SK-N-SH (cell line): Measurements from ENCODE around the gene LARP1. TPM values are rescaled to one million over a fixed set of nuclear protein-coding genes. Genes with fewer than 3 reads are reported as not detected.

Source experiments
- CTCF ChIA-PET: fragments of 300-600, 350-600 bp; formaldehyde crosslinking; extraction: SDS; loops from one replicate; lab custom pipeline; 2021; lab: Yijun Ruan, JAX
- POLR2A ChIA-PET: fragments of 350-600 bp; sonication (Branson Sonifier 250); formaldehyde crosslinking; extraction: SDS; loops from one replicate; lab custom pipeline; 2020; ENCODE audit warnings: antibody characterized with exemption, inconsistent platforms; lab: Yijun Ruan, JAX
- DNase-seq: peaks from one replicate; pipeline ENCODE4 v3.0.0; 2012
- H2AFZ ChIP-seq: fragments of 200-600 bp; sonication (generic); 2 replicates; pipeline ENCODE4 v1.8.1; 2016; ENCODE audit warnings: antibody characterized with exemption, mild to moderate bottlenecking, low read depth
- H3F3A ChIP-seq: fragments of 200-600 bp; sonication (generic); replicated peaks from 2 replicates; pipeline ENCODE3; 2016; ENCODE audit warnings: antibody characterized with exemption, mild to moderate bottlenecking; ENCODE audit not compliant: insufficient read depth
- H3K27ac ChIP-seq, 2 experiments: fragments of 200-500 bp in 1 of 2; fragments of 200-600 bp in 1 of 2; sonication (Bioruptor generic) in 1 of 2; sonication (generic), shearing (Covaris generic) in 1 of 2; 2 replicates each; pipeline versions ENCODE4 v1.5.1 to v1.6.1; 2014 to 2016; ENCODE audit warnings: low read depth in 2 of 2, inconsistent platforms in 1 of 2, low read length in 1 of 2, mild to moderate bottlenecking in 1 of 2, mixed read lengths in 1 of 2
- H3K27me3 ChIP-seq: fragments of 200-600 bp; sonication (generic), shearing (Covaris generic); 2 replicates; pipeline ENCODE4 v1.6.1; 2016; ENCODE audit warnings: mixed run types; ENCODE audit not compliant: insufficient read depth
- H3K36me3 ChIP-seq, 2 experiments: fragments of 200-500 bp in 1 of 2; fragments of 200-600 bp in 1 of 2; sonication (Bioruptor generic) in 1 of 2; sonication (generic) in 1 of 2; replicated peaks in 1 of 2; 2 replicates each; pipeline versions ENCODE3 to v1.5.1; 2014 to 2016; ENCODE audit warnings: low read length in 1 of 2, mild to moderate bottlenecking in 1 of 2; ENCODE audit not compliant: insufficient read depth in 2 of 2, control insufficient read depth in 1 of 2
- H3K4me1 ChIP-seq, 2 experiments: fragments of 200-500 bp in 1 of 2; fragments of 200-600 bp in 1 of 2; sonication (Bioruptor generic) in 1 of 2; sonication (generic), shearing (Covaris generic) in 1 of 2; 2 replicates each; pipeline versions ENCODE4 v1.5.1 to v1.6.1; 2014 to 2016; ENCODE audit warnings: low read depth in 1 of 2, low read length in 1 of 2, mixed run types in 1 of 2; ENCODE audit not compliant: insufficient read depth in 2 of 2, control insufficient read depth in 1 of 2
- H3K4me2 ChIP-seq: fragments of 200-600 bp; sonication (generic), shearing (Covaris generic); 2 replicates; pipeline ENCODE4 v1.6.1; 2017; ENCODE audit warnings: mixed run types
- H3K4me3 ChIP-seq, 2 experiments: fragments of 200-500 bp in 1 of 2; fragments of 200-600 bp in 1 of 2; sonication (Bioruptor generic) in 1 of 2; sonication (generic), shearing (Covaris generic) in 1 of 2; 2 replicates each; pipeline versions ENCODE4 v1.5.1 to v1.8.1; 2014 to 2016; ENCODE audit warnings: low read depth in 2 of 2, inconsistent platforms in 1 of 2, low read length in 1 of 2, mild to moderate bottlenecking in 1 of 2, mixed read lengths in 1 of 2, moderate library complexity in 1 of 2
- H3K79me2 ChIP-seq: fragments of 200-600 bp; sonication (generic); 2 replicates; pipeline ENCODE4 v1.8.1; 2017; ENCODE audit warnings: mild to moderate bottlenecking; ENCODE audit not compliant: insufficient read depth
- H3K9ac ChIP-seq: fragments of 200-600 bp; sonication (generic); 2 replicates; pipeline ENCODE4 v1.6.1; 2017; ENCODE audit warnings: mixed run types
- H3K9me2 ChIP-seq: fragments of 200-600 bp; sonication (generic); 2 replicates; pipeline ENCODE4 v1.6.1; 2017; ENCODE audit warnings: mixed run types
- H3K9me3 ChIP-seq: fragments of 200-600 bp; sonication (generic); 2 replicates; pipeline ENCODE4 v1.6.1; 2017; ENCODE audit warnings: mixed run types, mild to moderate bottlenecking, moderate library complexity
- H4K20me1 ChIP-seq: fragments of 200-600 bp; sonication (generic); 2 replicates; pipeline ENCODE4 v1.6.1; 2017; ENCODE audit warnings: mild to moderate bottlenecking, mixed run types; ENCODE audit not compliant: insufficient read depth
- CTCF ChIP-seq: fragments of 200-600 bp; sonication (generic); IDR thresholded peaks from 2 replicates; pipeline ENCODE4 v1.6.1; 2017; ENCODE audit warnings: antibody characterized with exemption, mild to moderate bottlenecking, moderate library complexity
- ELF1 ChIP-seq: IDR thresholded peaks from 2 replicates; pipeline ENCODE4 v1.4.0; 2012
- FOSL2 ChIP-seq: IDR thresholded peaks from 2 replicates; pipeline ENCODE4 v1.4.0; 2012; ENCODE audit warnings: low read depth, mild to moderate bottlenecking, moderate library complexity, borderline replicate concordance
- FOXJ3 ChIP-seq: sonication (generic); formaldehyde crosslinking; IDR thresholded peaks from 2 replicates; pipeline ENCODE4 v1.5.1; 2020; ENCODE audit warnings: mild to moderate bottlenecking, missing genetic modification reagents
- FOXM1 ChIP-seq: IDR thresholded peaks from 2 replicates; pipeline ENCODE4 v1.4.0; 2012; ENCODE audit warnings: low read depth, mild to moderate bottlenecking
- GATA2 ChIP-seq: sonication (generic); formaldehyde crosslinking; IDR thresholded peaks from 2 replicates; pipeline ENCODE4 v1.5.0; 2020; ENCODE audit warnings: mild to moderate bottlenecking, missing genetic modification reagents
- MEF2A ChIP-seq: IDR thresholded peaks from 2 replicates; pipeline ENCODE4 v1.4.0; 2012; ENCODE audit warnings: low read depth, borderline replicate concordance
- MXI1 ChIP-seq: IDR thresholded peaks from 2 replicates; pipeline ENCODE4 v1.6.1; 2012; ENCODE audit warnings: mild to moderate bottlenecking, low read depth, low read length, improper control_type of control experiment
- NFIC ChIP-seq: IDR thresholded peaks from 2 replicates; pipeline ENCODE4 v1.4.0; 2012; ENCODE audit warnings: borderline replicate concordance
- NRF1 ChIP-seq: IDR thresholded peaks from 2 replicates; pipeline ENCODE4 v1.6.1; 2012; ENCODE audit warnings: low read depth, mild to moderate bottlenecking, low read length
- PBX3 ChIP-seq: IDR thresholded peaks from 2 replicates; pipeline ENCODE4; 2012
- SIN3A ChIP-seq: IDR thresholded peaks from 2 replicates; pipeline ENCODE4 v1.6.1; 2012; ENCODE audit warnings: low read depth, mild to moderate bottlenecking, low read length, moderate library complexity, borderline replicate concordance
- SMC3 ChIP-seq: IDR thresholded peaks from 2 replicates; pipeline ENCODE4 v1.6.1; 2012; ENCODE audit warnings: low read depth, low read length, improper control_type of control experiment
- TAF1 ChIP-seq: IDR thresholded peaks from 2 replicates; pipeline ENCODE4 v1.6.1; 2012; ENCODE audit warnings: low read depth, mild to moderate bottlenecking, low read length, moderate library complexity, borderline replicate concordance
- TCF12 ChIP-seq: IDR thresholded peaks from 2 replicates; pipeline ENCODE4 v1.4.0; 2012
- USF1 ChIP-seq: IDR thresholded peaks from 2 replicates; pipeline ENCODE4 v1.4.0; 2012; ENCODE audit warnings: low read depth, borderline replicate concordance
- ZBTB33 ChIP-seq: IDR thresholded peaks from 2 replicates; pipeline ENCODE4 v1.4.0; 2012; ENCODE audit warnings: low read depth, borderline replicate concordance
- WGBS: methylation state at CpG from one replicate; pipeline ENCODE4 v1.1.6; 2017; ENCODE audit warnings: low lambda C conversion rate; 5-methylcytosine and 5-hydroxymethylcytosine counted together
- polyA plus RNA-seq, 3 experiments: library from polyadenylated mRNA; depleted of rRNA; stranded (reverse); fragments of >200 nt; gene quantifications; 2 replicates each; pipeline ENCODE4 v1.2.3, GENCODE V29; 2012

Gene LARP1
- polyA plus RNA-seq, 1 of the 3 experiments (the other 2 are of a cell fraction) = 57.4 TPM

- Histone ChIP-seq H3K9ac (no peak overlapping the region), H3K4me3 (no peak overlapping the region), H3F3A (no peaks in the 10 kb centered on the region), H2AFZ (no peak overlapping the region), H4K20me1 (no peaks in the 10 kb centered on the region), H3K27ac (peak overlapping the region in 1 of 2 experiments; percentile 35; a peak in 1 of 4 replicates), H3K9me2 (no peaks in the 10 kb centered on the region), H3K36me3 (no peaks in the 10 kb centered on the region), H3K9me3 (no peaks in the 10 kb centered on the region), H3K27me3 (no peaks in the 10 kb centered on the region), H3K4me2 (no peak overlapping the region), H3K4me1 (peaks cover 0 to 19% of the 10 kb centered on the region in 2 experiments; a peak in 2 of 4 replicates), H3K79me2 (no peaks in the 10 kb centered on the region)
- 94% methylated on average over 7 of the region's 7 CpGs for WGBS
- CTCF ChIA-PET = interaction anchor here (1.0 kb wide), 1 partner anchor 93 kb away, joined by 4 read pairs; no protein-coding TSS in a partner anchor
- POLR2A ChIA-PET = no interaction called here
- peak; percentile 42 for DNase-seq
- no peak for TF ChIP-seq SMC3
- TF ChIP-seq NFIC = no peak
- no peak for TF ChIP-seq ZBTB33
- TF ChIP-seq FOXM1 = no peak
- TF ChIP-seq PBX3 = no peak
- TF ChIP-seq MXI1 = no peak
- no peak for TF ChIP-seq TCF12
- TF ChIP-seq USF1 = no peak
- TF ChIP-seq FOXJ3 = no peak
- TF ChIP-seq NRF1 = no peak
Measured at GRCh38 chr5:154743812-154744211, 11.4 kb upstream of the LARP1 start.

GRCh38 chr5:154745349-154745748, 9.8 kb upstream of the LARP1 start:
- Histone ChIP-seq H3F3A (no peaks in the 10 kb centered on the region), H3K4me1 (peaks cover 0 to 18% of the 10 kb centered on the region in 2 experiments; a peak in 2 of 4 replicates), H3K27ac (no peak overlapping the region), H3K27me3 (no peaks in the 10 kb centered on the region), H3K9ac (no peak overlapping the region), H3K36me3 (no peaks in the 10 kb centered on the region), H3K4me3 (no peak overlapping the region), H4K20me1 (no peaks in the 10 kb centered on the region), H3K79me2 (no peaks in the 10 kb centered on the region), H3K4me2 (no peak overlapping the region), H3K9me3 (no peaks in the 10 kb centered on the region), H2AFZ (no peak overlapping the region), H3K9me2 (no peaks in the 10 kb centered on the region)
- CTCF ChIA-PET = no interaction called here
- POLR2A ChIA-PET = no interaction called here
- TF ChIP-seq TAF1 (no peak), GATA2 (CRISPR knock-in tag) (no peak), SMC3 (no peak), ELF1 (no peak), TCF12 (no peak), NRF1 (no peak), FOSL2 (no peak), CTCF (no peak), MEF2A (no peak), USF1 (no peak), SIN3A (no peak)
- 93% methylated on average over 1 of the region's 1 CpG for WGBS
- no peak for DNase-seq
